NCI-H1436 treated with DMSO at 0.1 percent for 48 hours (cell line): ENCODE results near the gene SLC35B1.
"Not testable (repeated sequence)": the region's sequence is repeated elsewhere in the genome, so short reads cannot be mapped to it uniquely, and the experiment has no call there.

Source experiments
- DNase-seq: peaks from one replicate; lab custom pipeline; 2025; lab: John Stamatoyannopoulos, UW

SLC35B1 gene

DNA sequence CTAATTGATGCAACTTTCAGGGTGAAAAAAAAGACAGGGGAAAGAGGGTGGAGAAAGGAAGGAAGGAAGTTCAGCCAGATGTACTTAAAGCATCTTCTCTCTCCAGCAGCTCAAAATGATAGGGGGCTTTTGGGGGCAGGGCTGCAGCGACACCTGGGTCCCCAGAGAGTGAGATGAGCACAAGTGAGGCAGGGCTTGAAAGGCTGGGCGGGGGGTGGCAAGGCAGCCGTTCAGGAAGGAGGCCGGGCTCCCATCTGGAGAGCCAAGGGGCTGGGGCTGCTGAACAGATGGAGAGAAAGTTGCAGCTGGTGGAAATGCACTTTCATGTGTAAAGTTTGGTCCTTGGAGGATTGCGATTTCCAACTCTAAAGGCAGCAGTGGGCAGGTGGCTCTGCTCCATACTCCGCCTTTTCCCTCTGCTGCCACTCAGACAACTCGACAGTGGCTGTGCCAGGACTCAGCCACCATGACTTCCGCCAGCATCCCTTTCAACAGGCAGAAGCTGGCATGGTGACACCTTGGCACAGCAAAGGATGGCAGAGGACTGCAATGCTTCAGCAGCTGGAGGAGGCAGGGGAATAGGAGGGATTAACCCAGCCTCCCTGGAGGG lies 7.7 kb downstream of the SLC35B1 start:
- DNase-seq: no peak

DNA sequence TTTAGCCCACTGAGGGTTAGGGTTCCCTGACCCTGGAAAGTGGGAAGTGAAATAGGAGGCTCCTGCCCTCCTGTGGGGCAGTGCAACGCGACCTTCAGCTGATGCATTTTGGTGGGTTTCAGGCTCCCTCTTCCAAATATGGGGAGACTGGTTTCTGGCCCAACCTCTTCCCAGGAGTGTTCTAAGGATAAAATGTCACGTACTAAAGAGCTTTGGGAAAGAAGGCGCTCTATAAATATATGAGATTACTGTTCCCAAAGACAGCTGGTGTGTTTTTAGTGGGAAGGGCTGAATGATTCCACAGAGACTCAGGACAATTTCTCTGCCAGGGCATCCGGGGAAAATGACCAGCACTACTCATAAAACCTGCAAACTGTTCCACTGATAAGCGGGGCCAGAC lies 9.8 kb downstream of the SLC35B1 start:
- no peak for DNase-seq

DNA sequence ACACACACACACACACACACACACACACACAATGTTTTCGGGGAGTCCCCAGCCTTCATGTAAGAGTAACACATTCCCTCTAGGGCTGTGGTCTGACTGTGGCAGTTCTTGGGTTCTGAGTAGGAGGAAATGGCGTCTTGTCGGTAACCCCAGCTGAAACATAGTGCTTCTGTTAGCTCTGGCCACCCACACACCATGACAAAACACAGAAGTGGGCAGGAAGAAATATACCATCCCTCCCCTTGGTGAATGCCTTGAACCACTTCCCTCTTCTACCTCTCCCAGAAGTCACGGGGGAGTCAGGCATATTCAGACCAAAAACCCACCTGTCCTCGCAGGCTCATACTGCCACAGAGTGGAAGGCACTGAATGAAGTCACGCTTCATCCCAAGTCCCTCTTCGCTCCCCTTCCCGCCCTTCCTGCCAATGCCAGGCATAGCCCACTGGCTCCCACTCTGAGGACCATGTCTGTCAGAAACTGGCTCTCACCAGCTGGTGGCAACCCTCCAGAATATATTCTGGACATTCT lies 11.5 kb downstream of the SLC35B1 start:
- no peak for DNase-seq

DNA sequence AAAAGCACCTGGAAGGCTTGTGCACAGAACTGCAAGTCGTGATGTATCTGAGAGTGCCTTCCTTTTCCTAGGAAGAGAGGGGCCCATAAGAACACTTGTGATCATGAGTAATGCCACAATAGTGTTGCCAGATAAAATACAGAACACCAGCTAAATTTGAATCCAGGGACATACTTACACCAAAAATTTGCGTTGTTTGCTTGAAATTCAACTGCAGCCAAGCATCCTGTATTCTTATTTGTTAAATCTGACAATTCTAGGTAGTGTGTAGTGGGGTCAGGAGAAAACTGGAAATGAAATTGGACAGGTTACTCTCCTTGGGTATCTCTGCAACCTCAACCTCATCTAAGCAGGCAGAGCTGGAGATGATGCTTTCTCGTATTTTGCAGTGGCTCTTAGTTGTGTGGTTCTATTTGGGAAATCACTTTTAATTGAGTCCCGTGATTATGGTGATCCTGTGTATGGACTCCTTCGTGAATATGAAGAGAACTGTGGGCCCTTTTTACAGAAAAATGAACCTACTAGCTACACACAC lies 12.0 kb downstream of the SLC35B1 start:
- no peak for DNase-seq

DNA sequence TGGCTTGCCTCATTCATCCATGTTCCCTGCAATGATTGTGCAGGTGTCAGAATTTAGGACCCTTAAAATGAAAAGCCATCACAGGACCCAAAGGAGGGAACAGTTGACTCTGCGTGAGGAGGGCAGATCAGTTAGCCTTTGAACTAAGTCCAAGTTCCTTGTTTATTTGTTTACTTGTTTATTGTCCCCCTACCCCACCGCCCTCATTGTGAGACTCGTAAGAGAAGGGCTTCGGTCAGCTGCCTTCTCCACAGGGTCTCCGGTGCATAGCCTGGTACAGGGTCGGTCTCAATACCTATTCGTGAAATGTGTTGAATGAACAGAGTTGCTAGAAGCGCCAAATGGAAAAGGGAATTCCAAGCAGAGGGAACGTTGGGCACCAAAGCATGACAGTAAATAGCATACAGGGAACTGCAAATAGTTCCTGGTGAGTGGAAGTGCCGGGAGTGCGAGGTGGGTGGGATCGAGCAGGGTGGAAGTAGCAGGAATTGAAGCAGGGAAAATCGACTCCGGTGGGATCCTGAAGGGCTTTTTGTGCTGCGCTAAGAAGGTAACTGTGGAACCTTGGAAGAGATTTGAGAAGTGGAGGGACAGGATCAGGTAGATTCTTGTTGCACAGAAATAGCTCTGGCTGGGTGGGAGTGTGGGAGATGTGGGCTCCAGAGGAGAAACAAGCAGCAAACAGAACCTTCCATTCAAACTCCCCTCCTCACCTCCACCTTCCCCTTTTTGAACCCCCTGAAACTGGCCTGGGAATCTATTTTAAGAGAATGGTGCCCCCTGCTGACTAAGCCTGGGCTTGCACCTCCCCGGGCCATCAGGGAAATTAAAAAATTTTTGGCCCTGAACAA lies 12.7 kb downstream of the SLC35B1 start:
- no peak for DNase-seq

DNA sequence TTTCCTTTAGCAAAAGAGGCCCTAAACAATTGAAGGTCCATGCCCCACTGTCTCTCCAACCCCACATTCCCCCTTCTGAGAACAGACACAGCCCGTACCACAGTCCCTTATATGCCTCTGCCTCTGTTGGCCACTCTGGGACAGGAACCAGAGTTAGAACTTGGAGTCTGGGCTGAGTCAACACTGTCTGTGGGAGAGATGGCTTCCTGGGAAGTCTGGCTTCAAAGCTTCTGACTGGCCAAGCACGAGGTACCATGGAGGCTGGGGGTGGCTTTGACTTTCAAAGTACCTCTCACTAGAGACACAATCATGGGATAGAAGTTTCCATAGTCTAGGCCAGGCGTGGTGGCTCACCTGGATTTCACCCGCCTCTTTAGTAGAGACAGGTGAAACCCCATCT lies 15.0 kb downstream of the SLC35B1 start:
- DNase-seq: no peak

DNA sequence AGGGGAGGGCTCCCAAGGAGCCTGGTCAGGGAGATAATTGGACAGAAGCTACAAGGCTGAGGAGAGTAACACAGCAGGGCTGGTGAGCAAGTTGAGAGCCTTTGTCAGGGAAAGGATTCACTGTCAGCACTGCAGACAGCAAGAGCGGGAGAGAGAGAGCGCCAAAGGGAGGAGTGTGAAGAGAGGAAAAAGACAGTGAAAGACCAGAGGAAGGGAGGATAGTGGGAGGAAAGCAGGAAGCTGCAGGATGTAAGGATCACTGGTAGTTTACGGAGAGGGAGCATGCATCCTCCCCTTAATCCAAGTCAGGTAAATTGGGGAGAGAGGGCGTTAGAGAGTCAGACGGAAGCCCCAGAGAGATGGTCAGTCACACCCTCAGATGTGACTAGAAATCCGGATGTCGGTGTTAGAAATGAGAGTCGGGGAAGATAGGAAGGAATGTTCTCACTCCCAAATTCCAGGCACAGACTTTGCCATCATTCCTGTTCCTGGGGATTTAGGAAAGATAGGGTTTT lies 16.0 kb downstream of the SLC35B1 start:
- DNase-seq: no peak

DNA sequence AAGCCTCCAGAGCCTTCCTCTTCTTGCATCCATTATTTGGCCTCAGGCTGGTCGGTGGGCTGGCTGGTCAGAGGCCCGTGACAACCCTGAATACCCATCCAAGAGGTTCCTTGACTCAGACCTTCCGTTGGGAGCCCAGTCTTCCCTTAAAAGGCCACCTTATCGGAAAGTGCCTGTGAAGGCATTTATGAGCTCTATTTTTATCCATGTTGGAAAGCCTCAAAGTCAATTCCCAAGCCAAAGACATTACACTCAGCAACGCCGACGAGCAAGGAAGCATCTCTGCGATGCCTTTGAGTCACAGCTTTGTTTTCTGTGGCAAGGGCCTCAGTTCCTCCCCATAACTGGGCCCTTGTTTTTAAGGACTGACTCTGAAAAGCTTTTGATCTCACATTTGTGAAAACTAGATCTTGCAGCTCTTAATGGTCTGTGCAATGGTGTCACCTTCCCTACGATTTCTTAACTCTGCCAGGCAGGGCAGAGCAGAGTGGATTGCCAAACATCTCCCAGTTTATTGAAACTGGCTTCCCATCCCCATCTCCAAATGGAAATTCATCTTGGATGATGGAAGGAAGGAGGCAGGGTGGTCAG lies 16.6 kb downstream of the SLC35B1 start:
- DNase-seq: no peak

DNA sequence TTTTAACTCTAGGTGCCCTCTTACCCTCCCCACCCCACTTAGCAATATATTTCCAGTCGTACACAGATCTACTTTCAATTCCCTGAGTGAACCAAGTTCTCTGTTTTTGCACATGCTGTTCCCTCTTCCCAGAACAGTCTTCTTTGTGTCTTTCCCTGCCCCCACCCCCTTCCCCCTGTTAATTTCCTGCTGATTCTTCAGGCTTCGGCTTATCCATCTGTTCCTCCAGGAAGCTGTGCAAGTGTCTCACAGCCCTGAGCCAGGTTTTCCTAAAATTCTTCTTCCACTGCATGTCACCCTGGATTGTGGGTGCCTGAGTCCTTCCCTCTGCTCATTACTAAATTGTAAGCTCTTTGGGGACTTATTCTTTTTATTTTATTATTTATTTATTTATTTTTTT lies 17.5 kb downstream of the SLC35B1 start:
- no peak for DNase-seq

DNA sequence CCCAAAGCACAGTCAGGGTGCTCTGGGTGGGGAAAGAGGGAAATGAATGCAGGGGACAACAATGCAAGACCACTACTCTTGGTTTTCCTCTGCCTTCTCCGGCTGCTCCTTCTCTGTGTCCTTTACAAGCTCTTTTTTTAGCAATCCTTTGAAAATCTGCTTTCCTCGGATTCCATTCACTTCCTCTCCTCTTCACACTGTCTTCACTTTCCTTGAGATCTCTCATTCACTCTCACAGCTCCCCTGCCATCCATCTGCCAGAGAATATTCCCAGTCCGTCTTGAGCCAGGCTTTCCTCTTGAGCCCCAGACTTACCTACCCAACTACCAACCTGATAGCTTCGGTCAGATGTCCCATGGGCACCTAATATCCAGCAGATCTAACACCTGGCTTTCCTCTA lies 18.9 kb downstream of the SLC35B1 start:
- DNase-seq: no peak

DNA sequence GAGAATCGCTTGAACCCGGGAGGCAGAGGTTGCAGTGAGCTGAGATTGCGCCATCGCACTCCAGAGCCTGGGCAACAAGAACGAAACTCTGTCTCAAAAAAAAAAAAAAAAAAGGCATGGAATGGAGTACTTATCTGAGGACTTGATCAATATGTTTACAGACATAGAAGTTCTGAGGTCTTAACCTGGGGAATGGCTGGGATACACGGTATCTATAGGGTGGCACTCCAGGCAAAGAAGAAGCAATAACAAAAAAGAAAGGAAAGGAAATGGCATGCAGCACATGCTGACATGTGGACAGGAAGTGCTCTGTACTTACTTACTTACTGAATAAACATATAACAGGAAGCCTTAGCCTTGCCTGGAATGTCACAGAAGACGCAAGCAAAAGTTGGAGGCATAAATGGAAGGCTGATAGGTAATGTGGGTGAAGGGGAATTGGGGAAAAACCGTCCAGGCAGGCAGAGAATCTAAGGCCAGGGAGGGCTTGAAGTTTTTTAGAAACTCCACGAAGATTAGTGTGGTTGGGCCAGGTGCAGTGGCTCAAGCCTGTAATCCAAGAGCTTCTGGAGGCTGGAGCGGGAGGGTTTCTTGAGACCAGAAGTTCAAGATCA lies 19.8 kb downstream of the SLC35B1 start:
- DNase-seq: no peak

DNA sequence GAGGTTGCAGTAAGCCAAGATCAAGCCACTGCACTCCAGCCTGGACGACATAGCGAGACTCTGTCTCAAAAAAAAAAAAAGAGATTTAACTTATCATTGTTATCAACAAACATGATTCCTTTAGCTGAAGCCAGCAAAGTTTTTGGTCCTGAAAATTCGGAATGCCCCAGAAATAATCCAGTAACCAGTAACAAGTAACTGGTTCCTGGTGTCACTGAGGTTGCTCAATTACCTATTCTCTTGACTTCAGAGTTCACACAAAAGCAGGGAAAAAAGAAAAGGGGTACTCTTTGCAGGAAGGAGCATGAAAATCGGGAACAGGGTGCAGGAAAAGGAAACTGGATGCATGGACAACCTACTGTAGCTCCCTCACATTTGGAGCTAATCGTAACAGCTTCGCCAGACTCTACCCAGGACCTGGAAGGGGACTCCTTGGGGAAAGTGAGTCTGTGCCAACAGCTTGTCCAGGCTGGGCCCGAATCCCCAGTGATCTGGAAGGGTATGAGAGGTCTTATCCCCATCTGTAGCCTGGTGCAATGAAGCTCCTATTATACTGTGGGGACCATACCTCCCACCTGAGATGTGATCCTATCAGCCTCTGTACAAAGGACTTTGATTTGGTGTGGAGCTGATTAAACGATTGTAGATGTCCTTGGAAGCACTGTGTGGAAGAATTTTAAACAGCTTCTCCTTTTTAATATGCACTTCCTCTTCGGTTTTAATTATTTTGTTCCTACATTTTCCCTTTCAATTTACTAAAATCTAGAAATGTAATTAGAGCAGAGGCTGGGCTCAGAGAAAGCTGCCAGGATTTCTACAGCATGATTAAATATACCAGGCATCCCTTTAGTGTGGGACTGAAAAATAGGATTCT lies 26.4 kb downstream of the SLC35B1 start:
- DNase-seq: no peak

DNA sequence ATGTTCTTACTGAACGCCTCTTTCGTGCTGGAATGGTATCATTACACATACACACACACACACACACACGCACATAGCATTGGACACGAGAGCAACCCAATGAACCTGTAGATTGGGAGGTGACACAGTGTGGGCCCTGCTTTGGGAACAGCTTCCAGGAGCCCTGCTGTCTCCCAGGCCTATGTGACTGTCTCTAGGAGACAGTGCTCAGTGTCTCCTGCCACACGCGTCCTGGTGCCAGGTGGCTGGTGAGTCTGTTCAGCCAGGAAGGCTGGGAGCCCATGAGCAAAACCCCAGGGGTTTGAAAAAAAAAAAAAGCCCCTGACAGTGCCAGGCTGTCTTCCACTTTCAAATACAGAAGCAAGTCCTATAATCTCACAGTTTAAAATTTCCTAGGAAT lies 27.4 kb downstream of the SLC35B1 start:
- DNase-seq: peak; percentile 10

DNA sequence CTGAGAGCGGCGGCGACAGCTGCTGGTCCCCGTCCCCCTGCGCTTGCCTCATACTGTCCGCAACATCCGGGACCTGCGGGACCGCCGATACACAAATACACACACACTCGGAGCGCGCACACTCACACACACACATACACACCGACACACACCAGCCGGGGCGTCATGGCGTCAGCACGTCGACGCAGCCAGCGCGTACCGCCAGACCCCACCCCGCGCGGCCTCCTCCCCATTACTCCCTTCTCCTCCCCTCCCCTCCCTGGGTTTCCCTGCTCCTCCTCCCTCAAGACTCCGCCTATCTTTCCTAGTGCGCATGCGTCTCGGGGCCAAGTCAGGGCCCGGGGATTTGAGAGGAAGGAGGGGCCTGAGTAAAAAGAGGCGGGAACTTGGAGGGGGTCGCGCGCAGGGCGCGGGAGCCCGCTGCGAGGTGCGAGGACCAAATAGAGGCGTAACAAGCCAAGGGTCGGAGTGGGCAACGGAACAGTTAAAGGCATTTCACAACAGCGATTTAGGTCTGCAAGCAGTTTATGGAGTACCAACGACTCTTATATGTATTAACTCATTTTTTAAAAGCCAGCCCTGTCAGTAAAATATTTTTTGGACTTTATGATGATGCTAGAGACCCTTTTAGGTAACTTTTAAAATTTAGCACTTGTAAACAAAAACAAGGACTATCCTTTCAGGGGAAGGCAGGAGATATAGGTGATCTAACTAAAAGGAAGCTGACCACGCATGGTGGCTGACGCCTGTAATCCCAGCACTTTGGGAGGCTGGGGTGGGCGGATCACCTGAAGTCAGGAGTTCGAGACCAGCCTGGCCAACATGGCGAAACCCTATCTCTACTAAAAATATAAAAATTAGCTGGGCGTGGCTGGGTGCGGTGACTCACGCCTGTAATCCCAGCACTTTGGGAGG lies 29.6 kb downstream of the SLC35B1 start, which contains the start of gene SPOP:
TSS of gene SPOP (minus strand) at position 165 of the 915 bp plus-strand sequence. CDS start 55,287 bp downstream, outside the sequence.
- peak; percentile 94 for DNase-seq

DNA sequence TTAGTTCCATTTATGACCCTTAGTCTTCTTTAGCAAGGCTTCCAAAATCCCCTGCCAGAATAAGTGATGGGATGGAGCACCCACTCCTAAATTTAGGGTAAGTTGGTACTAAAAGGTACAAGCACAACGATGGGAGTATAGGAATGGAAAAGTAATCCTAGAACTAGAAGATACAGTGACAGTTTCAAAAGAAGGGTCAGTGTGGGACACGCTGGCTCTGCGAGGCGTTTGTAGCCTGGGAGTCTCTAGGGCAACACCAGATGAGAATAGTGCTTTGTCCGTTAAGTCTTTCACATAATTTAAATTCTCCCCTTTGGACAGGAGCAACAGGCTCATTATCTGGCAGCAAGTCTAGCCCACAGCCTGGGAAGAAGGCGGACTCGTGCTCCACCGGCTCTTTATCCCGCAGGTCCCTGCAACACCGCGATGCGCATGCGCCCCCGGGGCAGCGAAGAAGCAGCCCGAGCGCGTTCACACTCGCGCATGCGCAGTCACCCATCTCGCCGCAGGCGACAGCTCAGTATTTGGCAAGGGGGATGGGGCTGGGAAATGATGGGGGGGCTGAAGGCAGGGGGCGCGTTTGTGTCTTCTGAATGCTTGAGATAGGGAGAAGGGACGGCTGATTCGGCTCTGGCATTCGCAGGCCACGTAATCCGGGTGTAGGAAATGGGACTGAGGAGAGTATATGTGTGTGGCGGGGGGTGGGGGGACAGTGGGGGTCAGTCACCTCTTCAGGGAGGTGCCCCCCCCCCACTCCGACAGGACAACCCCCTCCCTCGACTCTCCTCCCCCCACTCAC lies 30.4 kb downstream of the SLC35B1 start:
- DNase-seq: peak; percentile 71

DNA sequence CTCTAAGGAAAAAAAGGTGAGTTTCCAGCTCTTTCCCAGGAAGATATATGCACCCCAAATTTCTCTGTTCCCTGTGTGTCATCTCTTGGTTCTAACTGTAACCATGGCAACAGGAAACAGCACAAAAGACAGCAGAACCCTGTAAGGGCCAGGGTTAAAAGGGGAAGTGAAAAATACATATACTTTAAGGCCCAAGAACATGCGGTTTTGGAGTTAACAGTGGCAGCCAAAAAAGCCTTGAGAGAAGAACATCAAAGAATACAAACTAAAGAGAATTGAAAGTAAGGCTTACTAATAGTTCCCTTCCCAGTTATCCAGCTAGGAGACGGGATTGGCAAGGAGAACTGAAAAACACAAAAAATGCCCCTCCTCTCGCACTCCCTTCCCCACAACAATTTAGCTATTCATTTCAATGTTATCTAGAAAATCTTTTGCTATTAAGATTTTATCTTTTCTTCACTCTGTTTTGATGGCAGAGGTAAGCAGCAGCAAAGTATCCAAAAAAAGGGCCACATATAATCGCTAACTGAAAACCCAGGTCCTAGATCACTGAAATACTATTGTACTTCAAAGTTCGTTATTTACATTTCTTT lies 31.4 kb downstream of the SLC35B1 start:
- no peak for DNase-seq

DNA sequence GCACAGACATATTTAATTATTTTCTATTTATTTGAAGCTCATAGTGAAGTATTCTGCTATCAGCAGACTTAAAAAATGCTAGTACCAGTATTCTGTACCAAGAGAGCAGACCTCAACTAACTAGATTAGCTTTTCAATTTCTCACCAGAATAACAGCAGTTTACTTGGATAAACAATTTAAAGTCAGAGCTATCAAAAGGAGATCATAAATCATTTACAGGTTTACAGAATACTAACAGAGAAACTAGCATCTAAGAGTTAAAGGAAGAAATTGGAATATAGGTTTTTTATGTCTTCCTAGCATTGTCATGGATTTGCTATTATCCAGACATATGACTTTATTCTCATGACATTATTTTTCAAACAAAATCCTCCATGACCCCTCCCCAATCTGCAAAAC lies 33.3 kb downstream of the SLC35B1 start:
- DNase-seq: no peak

DNA sequence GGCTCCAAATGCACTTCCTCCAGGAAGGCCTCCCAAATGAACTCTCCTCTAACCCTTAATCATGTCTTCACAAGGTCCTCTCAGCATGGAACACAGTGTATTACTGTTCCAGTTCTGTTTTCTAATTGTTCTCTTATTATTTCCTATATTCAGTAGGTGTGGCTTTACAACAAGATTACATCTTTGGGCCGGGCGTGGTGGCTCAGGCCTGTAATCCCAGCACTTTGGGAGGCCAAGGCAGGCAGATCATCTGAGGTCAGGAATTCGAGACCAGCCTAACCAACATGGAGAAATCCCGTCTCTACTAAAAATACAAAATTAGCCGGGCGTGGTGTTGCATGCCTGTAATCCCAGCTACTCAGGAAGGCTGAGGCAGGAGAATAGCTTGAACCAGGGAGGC lies 34.1 kb downstream of the SLC35B1 start:
- DNase-seq: not testable (repeated sequence)

DNA sequence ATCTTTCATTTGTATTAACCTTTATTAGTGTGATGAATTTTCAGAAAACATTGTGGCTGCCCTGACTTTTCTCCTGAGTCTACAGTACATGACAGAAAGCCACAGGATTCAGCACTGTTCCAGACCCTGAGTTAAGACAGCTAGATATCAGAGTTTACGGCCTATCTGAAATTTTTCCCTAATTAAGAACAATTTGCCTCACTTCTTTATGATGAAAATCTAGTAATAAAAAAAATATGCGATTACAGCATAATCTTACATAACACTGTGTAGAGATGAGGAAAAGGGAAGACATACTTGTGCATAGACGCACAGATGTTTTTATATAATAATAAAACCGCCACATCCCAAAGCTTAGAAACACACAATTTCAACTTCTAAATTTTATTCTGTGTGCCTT lies 37.1 kb downstream of the SLC35B1 start:
- DNase-seq: no peak
